Caco-2 (cell line): Measurements from ENCODE around the gene TLX1. TPM values are rescaled to one million over a fixed set of nuclear protein-coding genes. Genes with fewer than 3 reads are reported as not detected.

ENCODE experiments used
- BruUV-seq: library from RNA; stranded (reverse); fragments of 400-500 nt; replicated peaks from 2 replicates; lab custom pipeline; 2021; lab: Mats Ljungman, UMichigan
- CTCF ChIA-PET: fragments of 300-600 bp; sonication (Branson Sonifier 250); formaldehyde crosslinking; loops from one replicate; lab custom pipeline; 2022; ENCODE audit warnings: antibody characterized with exemption; lab: Charles Lee
- POLR2A ChIA-PET: fragments of 300-600 bp; sonication (Branson Sonifier 250); formaldehyde crosslinking; loops from one replicate; lab custom pipeline; 2022; ENCODE audit warnings: antibody characterized with exemption; lab: Charles Lee
- DNase-seq, 2 experiments: peaks; one replicate each; pipeline versions ENCODE4 v3.0.0 to v3.0.0-alpha.2; 2020 to 2022
- H3K27me3 ChIP-seq: replicated peaks from 2 replicates; pipeline ENCODE4 v1.6.0; 2011; ENCODE audit warnings: low read length; ENCODE audit not compliant: control insufficient read depth, insufficient read depth
- H3K36me3 ChIP-seq: 2 replicates; pipeline ENCODE4 v1.5.1; 2011; ENCODE audit warnings: low read length; ENCODE audit not compliant: control insufficient read depth, insufficient read depth
- H3K4me1 ChIP-seq: fragments of 250-450 bp; sonication (Bioruptor Pico); 2 replicates; pipeline ENCODE4 v1.5.1; 2020; ENCODE audit warnings: mild to moderate bottlenecking
- H3K4me3 ChIP-seq: 2 replicates; pipeline ENCODE4 v1.5.1; 2011; ENCODE audit warnings: low read depth, mild to moderate bottlenecking, control low read depth, low read length
- H3K9me3 ChIP-seq: fragments of 250-450 bp; sonication (Bioruptor Pico); 2 replicates; pipeline ENCODE4 v1.5.1; 2020; ENCODE audit warnings: mild to moderate bottlenecking, moderate library complexity
- H3K27ac Mint-ChIP-seq: one replicate; pipeline ENCODE4 v1.8.0; 2022; ENCODE audit warnings: mixed read lengths; ENCODE audit not compliant: unreplicated experiment
- H3K27me3 Mint-ChIP-seq: one replicate; pipeline ENCODE4 v1.8.0; 2022; ENCODE audit warnings: mixed read lengths; ENCODE audit not compliant: insufficient read depth, unreplicated experiment
- H3K36me3 Mint-ChIP-seq: one replicate; pipeline ENCODE4 v1.8.0; 2022; ENCODE audit warnings: mild to moderate bottlenecking, mixed read lengths; ENCODE audit not compliant: insufficient read depth, unreplicated experiment
- H3K4me1 Mint-ChIP-seq: one replicate; pipeline ENCODE4 v1.8.0; 2022; ENCODE audit warnings: low read depth, mixed read lengths; ENCODE audit not compliant: unreplicated experiment
- H3K4me3 Mint-ChIP-seq: one replicate; pipeline ENCODE4 v1.8.0; 2022; ENCODE audit warnings: mild to moderate bottlenecking, moderate library complexity, mixed read lengths; ENCODE audit not compliant: unreplicated experiment
- H3K9me3 Mint-ChIP-seq: one replicate; pipeline ENCODE4 v1.8.0; 2022; ENCODE audit warnings: mixed read lengths; ENCODE audit not compliant: unreplicated experiment
- CTCF ChIP-seq, 2 experiments: fragments of 200-600 bp in 1 of 2; IDR thresholded peaks; 1 replicate in 1 of 2; 2 replicates in 1 of 2; pipeline versions ENCODE4 v1.5.1 to v1.8.0; 2011 to 2022; ENCODE audit warnings: antibody characterized with exemption in 1 of 2, control low read depth in 1 of 2, inconsistent platforms in 1 of 2, low read depth in 1 of 2, low read length in 1 of 2, mild to moderate bottlenecking in 1 of 2, moderate library complexity in 1 of 2; ENCODE audit not compliant: insufficient read depth in 1 of 2, severe bottlenecking in 1 of 2, unreplicated experiment in 1 of 2
- intact Hi-C: fragments of 100-400 bp; cut with micrococcal nuclease; formaldehyde crosslinking; loops from one replicate; pipeline ENCODE4 v1.10.0; 2022; ENCODE audit not compliant: unreplicated experiment
- total RNA-seq: library from RNA; stranded (reverse); gene quantifications from 2 replicates; pipeline ENCODE4 v1.2.3, GENCODE V29; 2022

Gene TLX1
- total RNA-seq, 1 experiment from 2014 or later: 2.3 TPM

GRCh38 chr10:101134299-101135127, 3.4 kb downstream of the TLX1 start:
- H3K36me3 Mint-ChIP-seq: no peaks in the 10 kb centered on the region
- no peak overlapping the region for H3K4me3 ChIP-seq
- TF ChIP-seq CTCF (IDR thresholded peaks at IDR 0.05; ENCODE audit: insufficient read depth in 1 of 2, low read depth in 1 of 2, low read length in 1 of 2, severe bottlenecking in 1 of 2, unreplicated experiment in 1 of 2): no peak
- ChIA-PET POLR2A (no interaction called here), CTCF (interaction anchor here (0.7 to 4.6 kb wide), 3 partner anchors 7 to 65 kb away, joined by 3 to 24 read pairs (median 5); no protein-coding TSS in a partner anchor)
- no TSS peak for BruUV-seq
- H3K4me3 Mint-ChIP-seq: no peak overlapping the region
- H3K9me3 ChIP-seq: no peaks in the 10 kb centered on the region
- H3K4me1 Mint-ChIP-seq: peaks cover 12% of the 10 kb centered on the region
- no peaks in the 10 kb centered on the region for H3K9me3 Mint-ChIP-seq
- peaks cover 23% of the 10 kb centered on the region for H3K4me1 ChIP-seq
- H3K36me3 ChIP-seq: no peaks in the 10 kb centered on the region
- intact Hi-C loops: no loop called here
- no peak overlapping the region for H3K27ac Mint-ChIP-seq
- H3K27me3 ChIP-seq: no peaks in the 10 kb centered on the region
- no peak for DNase-seq
- H3K27me3 Mint-ChIP-seq: no peaks in the 10 kb centered on the region

- no peak overlapping the region for H3K4me3 Mint-ChIP-seq
- H3K9me3 Mint-ChIP-seq: no peaks in the 10 kb centered on the region
- peaks cover 20% of the 10 kb centered on the region for H3K4me1 ChIP-seq
- intact Hi-C loops: no loop called here
- H3K4me3 ChIP-seq: no peak overlapping the region
- H3K27me3 Mint-ChIP-seq: no peaks in the 10 kb centered on the region
- H3K36me3 Mint-ChIP-seq: no peaks in the 10 kb centered on the region
- TF ChIP-seq CTCF (IDR thresholded peaks at IDR 0.05; ENCODE audit: insufficient read depth in 1 of 2, low read depth in 1 of 2, low read length in 1 of 2, severe bottlenecking in 1 of 2, unreplicated experiment in 1 of 2): no peak
- no peaks in the 10 kb centered on the region for H3K27me3 ChIP-seq
- BruUV-seq: no TSS peak
- H3K27ac Mint-ChIP-seq: peak overlapping the region; percentile 34
- DNase-seq: no peak
- ChIA-PET CTCF (no interaction called here), POLR2A (no interaction called here)
- no peaks in the 10 kb centered on the region for H3K9me3 ChIP-seq
- peaks cover 12% of the 10 kb centered on the region for H3K4me1 Mint-ChIP-seq
- no peaks in the 10 kb centered on the region for H3K36me3 ChIP-seq
Observed at GRCh38 chr10:101135141-101136006, 4.3 kb downstream of the TLX1 start.

GRCh38 chr10:101136007-101136707, 5.1 kb downstream of the TLX1 start:
- H3K4me3 Mint-ChIP-seq: no peak overlapping the region
- DNase-seq: peak in 1 of 2 experiments; percentile 30
- H3K36me3 ChIP-seq: no peaks in the 10 kb centered on the region
- intact Hi-C loops: no loop called here
- no peak overlapping the region for H3K4me3 ChIP-seq
- peaks cover 15% of the 10 kb centered on the region for H3K4me1 ChIP-seq
- H3K27me3 Mint-ChIP-seq: no peaks in the 10 kb centered on the region
- no peaks in the 10 kb centered on the region for H3K36me3 Mint-ChIP-seq
- TF ChIP-seq CTCF (IDR thresholded peaks at IDR 0.05; ENCODE audit: insufficient read depth in 1 of 2, low read depth in 1 of 2, low read length in 1 of 2, severe bottlenecking in 1 of 2, unreplicated experiment in 1 of 2): no peak
- POLR2A ChIA-PET: interaction anchor here (0.6 kb wide), 1 partner anchor 75 kb away, joined by 5 read pairs; no protein-coding TSS in a partner anchor
- peak overlapping the region; percentile 34 for H3K27ac Mint-ChIP-seq
- CTCF ChIA-PET: interaction anchor here (12.6 kb wide), 1 partner anchor 39 kb away, joined by 541 read pairs; no protein-coding TSS in a partner anchor
- BruUV-seq: no TSS peak
- H3K27me3 ChIP-seq: no peaks in the 10 kb centered on the region
- peaks cover 12% of the 10 kb centered on the region for H3K4me1 Mint-ChIP-seq
- no peaks in the 10 kb centered on the region for H3K9me3 ChIP-seq
- no peaks in the 10 kb centered on the region for H3K9me3 Mint-ChIP-seq
